Activated CD4-positive, alpha-beta memory T cell treated with anti-CD3 and anti-CD28 coated beads for 36 hours (primary cell): Measurements from ENCODE around the gene ABCA1. TPM values are rescaled to one million over a fixed set of nuclear protein-coding genes. Genes with fewer than 3 reads are reported as not detected.
"Not testable (repeated sequence)": the region's sequence is repeated elsewhere in the genome, so short reads cannot be mapped to it uniquely, and the experiment has no call there.

ENCODE experiments used
- CTCF ChIA-PET: fragments of 350-600 bp; sonication (Branson Sonifier 250); formaldehyde crosslinking; loops from one replicate; lab custom pipeline; 2021; ENCODE audit warnings: antibody characterized with exemption, inconsistent platforms; lab: Charles Lee
- POLR2A ChIA-PET: fragments of 350-600 bp; sonication (Branson Sonifier 250); formaldehyde crosslinking; loops from one replicate; lab custom pipeline; 2021; ENCODE audit warnings: antibody characterized with exemption; lab: Charles Lee
- DNase-seq: peaks from one replicate; pipeline ENCODE4 v3.0.0-alpha.2; 2020
- H3K27ac Mint-ChIP-seq: one replicate; pipeline ENCODE4 v1.8.0; 2021; ENCODE audit warnings: mixed read lengths
- H3K27me3 Mint-ChIP-seq: one replicate; pipeline ENCODE4 v1.8.0; 2021; ENCODE audit warnings: mixed read lengths
- H3K36me3 Mint-ChIP-seq: one replicate; pipeline ENCODE4 v1.8.0; 2021; ENCODE audit warnings: mixed read lengths
- H3K4me1 Mint-ChIP-seq: one replicate; pipeline ENCODE4 v1.8.0; 2021; ENCODE audit warnings: low read depth, mixed read lengths
- H3K4me3 Mint-ChIP-seq: one replicate; pipeline ENCODE4 v1.8.0; 2021; ENCODE audit warnings: mild to moderate bottlenecking, mixed read lengths
- H3K9me3 Mint-ChIP-seq: one replicate; pipeline ENCODE4 v1.8.0; 2021; ENCODE audit warnings: mixed read lengths
- intact Hi-C: fragments of 100-400 bp; cut with micrococcal nuclease; formaldehyde crosslinking; loops from one replicate; pipeline ENCODE4 v1.15.1; 2023
- total RNA-seq, 2 experiments: library from RNA; stranded (reverse); gene quantifications; one replicate each; pipeline ENCODE4 v1.2.3, GENCODE V29; 2021

The ABCA1 gene
- total RNA-seq, 2 experiments from 2014 or later, result 6.1 TPM

- no peaks in the 10 kb centered on the region for H3K4me1 Mint-ChIP-seq
- intact Hi-C loops, result loop anchor here (2.0 to 5.0 kb wide), 2 partner anchors 377 to 635 kb away; no protein-coding TSS in a partner anchor
- CTCF ChIA-PET, result interaction anchor here (1.3 kb wide), 1 partner anchor 636 kb away, joined by 3 read pairs; no protein-coding TSS in a partner anchor
- peaks cover 7% of the 10 kb centered on the region for H3K36me3 Mint-ChIP-seq
- POLR2A ChIA-PET, result no interaction called here
- H3K27ac Mint-ChIP-seq, result no peak overlapping the region
- DNase-seq, result no peak
- peaks cover 1% of the 10 kb centered on the region for H3K27me3 Mint-ChIP-seq
- H3K4me3 Mint-ChIP-seq, result no peak overlapping the region
- H3K9me3 Mint-ChIP-seq, result no peaks in the 10 kb centered on the region
Measured at GRCh38 chr9:104779946-104780535, 147.9 kb downstream of the ABCA1 start.

- Mint-ChIP-seq H3K4me3 (no peak overlapping the region), H3K9me3 (no peaks in the 10 kb centered on the region), H3K4me1 (no peaks in the 10 kb centered on the region), H3K27ac (no peak overlapping the region), H3K27me3 (peaks cover 1% of the 10 kb centered on the region), H3K36me3 (peaks cover 6% of the 10 kb centered on the region)
- CTCF ChIA-PET, result no interaction called here
- intact Hi-C loops, result no loop called here
- POLR2A ChIA-PET, result no interaction called here
- no peak for DNase-seq
Measured at GRCh38 chr9:104779334-104779733, 148.6 kb downstream of the ABCA1 start.

GRCh38 chr9:104778802-104779201, 149.2 kb downstream of the ABCA1 start:
- peaks cover 1% of the 10 kb centered on the region for H3K27me3 Mint-ChIP-seq
- no peaks in the 10 kb centered on the region for H3K4me1 Mint-ChIP-seq
- no peak for DNase-seq
- no peak overlapping the region for H3K27ac Mint-ChIP-seq
- ChIA-PET CTCF (interaction anchor here (1.1 kb wide), 1 partner anchor 78 kb away, joined by 3 read pairs; no protein-coding TSS in a partner anchor), POLR2A (no interaction called here)
- intact Hi-C loops, result no loop called here
- no peak overlapping the region for H3K4me3 Mint-ChIP-seq
- H3K36me3 Mint-ChIP-seq, result peaks cover 3% of the 10 kb centered on the region
- H3K9me3 Mint-ChIP-seq, result no peaks in the 10 kb centered on the region

- POLR2A ChIA-PET, result no interaction called here
- no peak for DNase-seq
- intact Hi-C loops, result no loop called here
- Mint-ChIP-seq H3K9me3 (no peaks in the 10 kb centered on the region), H3K36me3 (no peaks in the 10 kb centered on the region), H3K27ac (no peak overlapping the region), H3K4me3 (no peak overlapping the region), H3K27me3 (peaks cover 1% of the 10 kb centered on the region), H3K4me1 (no peaks in the 10 kb centered on the region)
- CTCF ChIA-PET, result no interaction called here
Measured at GRCh38 chr9:104776797-104777196, 151.2 kb downstream of the ABCA1 start.

- H3K4me3 Mint-ChIP-seq, result no peak overlapping the region
- H3K4me1 Mint-ChIP-seq, result no peaks in the 10 kb centered on the region
- DNase-seq, result no peak
- intact Hi-C loops, result no loop called here
- ChIA-PET CTCF (no interaction called here), POLR2A (no interaction called here)
- H3K36me3 Mint-ChIP-seq, result no peaks in the 10 kb centered on the region
- H3K27ac Mint-ChIP-seq, result no peak overlapping the region
- no peaks in the 10 kb centered on the region for H3K27me3 Mint-ChIP-seq
- no peaks in the 10 kb centered on the region for H3K9me3 Mint-ChIP-seq
Measured at GRCh38 chr9:104775976-104776375, 152.0 kb downstream of the ABCA1 start.

- POLR2A ChIA-PET, result no interaction called here
- H3K4me3 Mint-ChIP-seq, result no peak overlapping the region
- intact Hi-C loops, result no loop called here
Measured at GRCh38 chr9:104775574-104775936, 152.4 kb downstream of the ABCA1 start.

GRCh38 chr9:104774831-104775573, 153.0 kb downstream of the ABCA1 start:
- no peaks in the 10 kb centered on the region for H3K36me3 Mint-ChIP-seq
- no peaks in the 10 kb centered on the region for H3K9me3 Mint-ChIP-seq
- H3K27me3 Mint-ChIP-seq, result no peaks in the 10 kb centered on the region
- POLR2A ChIA-PET, result no interaction called here
- H3K4me3 Mint-ChIP-seq, result no peak overlapping the region
- no peak for DNase-seq
- CTCF ChIA-PET, result no interaction called here
- no peaks in the 10 kb centered on the region for H3K4me1 Mint-ChIP-seq
- H3K27ac Mint-ChIP-seq, result no peak overlapping the region
- intact Hi-C loops, result no loop called here

More at GRCh38 chr9:104775574-104775936, 152.4 kb downstream of the ABCA1 start:
- Mint-ChIP-seq H3K36me3 (no peaks in the 10 kb centered on the region), H3K9me3 (no peaks in the 10 kb centered on the region), H3K27me3 (no peaks in the 10 kb centered on the region), H3K4me1 (no peaks in the 10 kb centered on the region), H3K27ac (no peak overlapping the region)
- no peak for DNase-seq
- CTCF ChIA-PET, result no interaction called here

- Mint-ChIP-seq H3K27ac (no peak overlapping the region), H3K4me3 (no peak overlapping the region), H3K36me3 (no peaks in the 10 kb centered on the region), H3K9me3 (no peaks in the 10 kb centered on the region), H3K27me3 (no peaks in the 10 kb centered on the region), H3K4me1 (no peaks in the 10 kb centered on the region)
- ChIA-PET CTCF (no interaction called here), POLR2A (no interaction called here)
- no peak for DNase-seq
- intact Hi-C loops, result no loop called here
Measured at GRCh38 chr9:104774132-104774531, 153.8 kb downstream of the ABCA1 start.

GRCh38 chr9:104772714-104773510, 155.0 kb downstream of the ABCA1 start:
- H3K36me3 Mint-ChIP-seq, result no peaks in the 10 kb centered on the region
- POLR2A ChIA-PET, result no interaction called here

GRCh38 chr9:104769655-104770054, 158.3 kb downstream of the ABCA1 start:
- H3K27me3 Mint-ChIP-seq, result no peaks in the 10 kb centered on the region
- ChIA-PET POLR2A (no interaction called here), CTCF (no interaction called here)
- no peak overlapping the region for H3K27ac Mint-ChIP-seq
- no peak for DNase-seq
- H3K36me3 Mint-ChIP-seq, result no peaks in the 10 kb centered on the region
- H3K9me3 Mint-ChIP-seq, result no peaks in the 10 kb centered on the region
- no peak overlapping the region for H3K4me3 Mint-ChIP-seq
- no peaks in the 10 kb centered on the region for H3K4me1 Mint-ChIP-seq
- intact Hi-C loops, result no loop called here

More at GRCh38 chr9:104772714-104773510, 155.0 kb downstream of the ABCA1 start:
- Mint-ChIP-seq H3K4me1 (no peaks in the 10 kb centered on the region), H3K27me3 (no peaks in the 10 kb centered on the region), H3K4me3 (no peak overlapping the region), H3K27ac (no peak overlapping the region), H3K9me3 (no peaks in the 10 kb centered on the region)
- DNase-seq, result no peak
- intact Hi-C loops, result no loop called here
- CTCF ChIA-PET, result interaction anchor here (0.6 kb wide), 1 partner anchor 29 kb away, joined by 3 read pairs; no protein-coding TSS in a partner anchor

- CTCF ChIA-PET, result interaction anchor here (0.6 to 0.7 kb wide), 2 partner anchors 13 to 243 kb away, joined by 3 to 5 read pairs; no protein-coding TSS in a partner anchor
- intact Hi-C loops, POLR2A ChIA-PET: not testable (repeated sequence)
Measured at GRCh38 chr9:104769029-104769428, 158.9 kb downstream of the ABCA1 start.

GRCh38 chr9:104767507-104767906, 160.4 kb downstream of the ABCA1 start:
- Mint-ChIP-seq H3K4me1 (peaks cover 6% of the 10 kb centered on the region), H3K36me3 (no peaks in the 10 kb centered on the region), H3K27me3 (no peaks in the 10 kb centered on the region), H3K4me3 (no peak overlapping the region), H3K9me3 (no peaks in the 10 kb centered on the region), H3K27ac (no peak overlapping the region)
- POLR2A ChIA-PET, result no interaction called here
- CTCF ChIA-PET, result no interaction called here
- intact Hi-C loops, result no loop called here
- DNase-seq, result no peak

More at GRCh38 chr9:104769029-104769428, 158.9 kb downstream of the ABCA1 start:
- DNase-seq, H3K27me3 Mint-ChIP-seq, H3K4me3 Mint-ChIP-seq, H3K36me3 Mint-ChIP-seq, H3K9me3 Mint-ChIP-seq, H3K27ac Mint-ChIP-seq, H3K4me1 Mint-ChIP-seq: not testable (repeated sequence)
